Colonic mucosa (tissue), 4 donors: ENCODE data around the gene GRK4. TPM values are rescaled to one million over a fixed set of nuclear protein-coding genes. Genes with fewer than 3 reads are reported as not detected.
A peak's percentile ranks its signal among the peaks of the same experiment; 100 is the strongest.

Source experiments
- DNase-seq: peaks from one replicate; pipeline ENCODE4 v3.0.0-alpha.2; 2020
- H3K27ac ChIP-seq: fragments of 200-600 bp; one replicate; pipeline ENCODE4 v1.8.0; 2021
- H3K27me3 ChIP-seq: fragments of 200-600 bp; one replicate; pipeline ENCODE4 v1.8.0; 2021
- H3K36me3 ChIP-seq: fragments of 200-600 bp; one replicate; pipeline ENCODE4 v1.8.0; 2021
- H3K4me1 ChIP-seq: fragments of 200-600 bp; one replicate; pipeline ENCODE4 v1.8.0; 2021; ENCODE audit warnings: mild to moderate bottlenecking
- H3K4me3 ChIP-seq: fragments of 200-600 bp; one replicate; pipeline ENCODE4 v1.8.0; 2021
- H3K9ac ChIP-seq, 2 donors: one replicate each; pipeline ENCODE4 v1.7.0; 2013; ENCODE audit warnings: control low read depth in 2 of 2, low read depth in 2 of 2, low read length in 2 of 2
- H3K9me3 ChIP-seq: fragments of 200-600 bp; one replicate; pipeline ENCODE4 v1.8.0; 2021
- CTCF ChIP-seq: fragments of 200-600 bp; IDR thresholded peaks from one replicate; pipeline ENCODE4 v1.8.0; 2022; ENCODE audit warnings: antibody characterized with exemption, mild to moderate bottlenecking
- intact Hi-C: fragments of 100-400 bp; cut with DNase I; formaldehyde crosslinking; loops from one replicate; pipeline ENCODE4 v1.14.1; 2022
- total RNA-seq, 2 donors: library from RNA; stranded (reverse); fragmentation: NEBNext Ultra II Directional in 1 of 2; extraction: Animal tissue kit (Norgen Biotek cat#: 25700) in 1 of 2; gene quantifications; one replicate each; pipeline ENCODE4 v1.2.1, GENCODE V29; 2021
- donor health status: healthy.
- donor health status: DM: no; HTN: no; CAD: no.
- donor health status: DM: no; HTN: no; CAD: no.

Gene GRK4
- total RNA-seq, 2 donors from 2014 or later, result 0.77 to 1.7 TPM

- no peak overlapping the region for H3K27ac ChIP-seq
- no peaks in the 10 kb centered on the region for H3K4me1 ChIP-seq
- H3K4me3 ChIP-seq, result no peak overlapping the region
- TF ChIP-seq CTCF, result no peak
- H3K27me3 ChIP-seq, result no peaks in the 10 kb centered on the region
- no peaks in the 10 kb centered on the region for H3K9me3 ChIP-seq
- no peak overlapping the region for H3K9ac ChIP-seq
- no peaks in the 10 kb centered on the region for H3K36me3 ChIP-seq
- intact Hi-C loops, result loop anchor here (5.0 kb wide), 1 partner anchor 59 kb away; no protein-coding TSS in a partner anchor
- no peak for DNase-seq
These were observed 73.0 kb downstream of the GRK4 start for GRCh38 chr4:3036131-3036952.

- no peak overlapping the region for H3K9ac ChIP-seq
- no peaks in the 10 kb centered on the region for H3K9me3 ChIP-seq
- no peaks in the 10 kb centered on the region for H3K36me3 ChIP-seq
- H3K4me1 ChIP-seq, result no peaks in the 10 kb centered on the region
- no peak for TF ChIP-seq CTCF
- H3K27ac ChIP-seq, result no peak overlapping the region
- H3K4me3 ChIP-seq, result no peak overlapping the region
- intact Hi-C loops, result loop anchor here (5.0 kb wide), 1 partner anchor 61 kb away; no protein-coding TSS in a partner anchor
- DNase-seq, result no peak
- H3K27me3 ChIP-seq, result no peaks in the 10 kb centered on the region
These were observed 74.6 kb downstream of the GRK4 start for GRCh38 chr4:3037957-3038461.

- Histone ChIP-seq H3K9me3 (no peaks in the 10 kb centered on the region), H3K9ac (no peak overlapping the region), H3K27ac (no peak overlapping the region), H3K27me3 (no peaks in the 10 kb centered on the region), H3K4me1 (no peaks in the 10 kb centered on the region), H3K36me3 (no peaks in the 10 kb centered on the region), H3K4me3 (no peak overlapping the region)
- intact Hi-C loops, result loop anchor here (5.0 kb wide), 1 partner anchor 63 kb away; no protein-coding TSS in a partner anchor
- TF ChIP-seq CTCF, result no peak
- DNase-seq, result no peak
These were observed 76.5 kb downstream of the GRK4 start for GRCh38 chr4:3039706-3040366.

- no peak for DNase-seq
- TF ChIP-seq CTCF, result no peak
- H3K9ac ChIP-seq, result peak overlapping the region; percentile 87 to 89
- H3K27me3 ChIP-seq, result no peaks in the 10 kb centered on the region
- H3K27ac ChIP-seq, result peak overlapping the region; percentile 48
- H3K4me1 ChIP-seq, result no peaks in the 10 kb centered on the region
- peak overlapping the region; percentile 44 for H3K4me3 ChIP-seq
- H3K9me3 ChIP-seq, result no peaks in the 10 kb centered on the region
- intact Hi-C loops, result no loop called here
- H3K36me3 ChIP-seq, result no peaks in the 10 kb centered on the region
These were observed 77.3 kb downstream of the GRK4 start for GRCh38 chr4:3040452-3041191.
